Measurements from ENCODE around the gene SNAI3. TPM values are rescaled to one million over a fixed set of nuclear protein-coding genes. Genes with fewer than 3 reads are reported as not detected.

SNAI3 gene
- total RNA-seq, 1 experiment from 2014 or later: 2.2 TPM

DNA sequence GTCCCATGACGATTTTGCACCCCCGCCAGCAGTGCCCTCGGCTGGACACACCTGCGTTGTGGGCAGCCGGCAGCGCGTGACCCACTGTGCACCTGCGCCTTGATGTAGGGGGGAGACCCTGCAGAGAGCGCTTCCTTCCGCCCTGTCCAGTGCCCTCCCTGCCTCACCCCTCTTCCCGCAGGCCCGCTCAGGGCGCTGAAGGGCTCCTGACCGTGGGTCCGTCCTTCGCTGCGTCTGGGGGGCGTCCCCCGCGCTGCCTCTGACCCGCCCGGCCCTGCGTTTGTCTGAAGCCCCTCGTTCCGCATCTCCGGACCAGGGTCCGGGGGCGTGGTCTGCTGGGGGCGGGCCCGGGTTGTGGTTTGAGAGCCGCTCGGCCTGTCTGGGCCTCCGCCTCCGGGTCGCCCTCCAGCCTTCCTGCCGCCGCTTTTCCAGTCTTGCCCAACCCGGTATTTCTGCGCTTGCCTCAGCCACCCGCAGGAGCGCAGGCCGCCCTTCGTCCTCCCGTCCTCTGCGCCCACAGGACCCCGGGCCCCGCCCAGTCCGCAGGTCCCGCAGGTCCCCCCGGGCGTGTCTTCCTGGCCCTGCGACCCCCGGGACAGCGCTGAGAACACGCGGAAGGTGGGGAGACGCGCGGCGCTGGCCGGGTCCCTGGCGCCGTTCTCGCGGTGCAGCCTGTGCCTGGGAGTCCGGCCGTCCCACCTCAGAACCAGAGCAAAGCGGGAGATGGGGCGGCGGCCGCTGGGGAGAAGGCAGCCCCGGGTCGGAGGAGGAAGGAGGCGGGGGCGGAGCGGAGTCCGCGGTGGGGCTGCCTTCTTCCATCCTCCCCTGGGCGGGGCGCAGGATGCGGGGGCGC is 51.9 kb downstream of the SNAI3 start:
- H3K27me3 ChIP-seq (ENCODE audit: insufficient read depth, low read length): no peaks in the 10 kb centered on the region
- ATAC-seq (peak; percentile 0; the same call in 1 of the 2 replicates), DNase-seq (ENCODE audit: low read depth, low spot score) (no peak)
- no TSS peak for BruUV-seq (replicated peaks)
- peaks cover 5 to 27% of the 10 kb centered on the region in 2 experiments; a peak in 2 of 4 replicates for H3K4me1 ChIP-seq (ENCODE audit: control insufficient read depth in 1 of 2, insufficient read depth in 2 of 2, low read length in 2 of 2)
- TF ChIP-seq FOSL1 (IDR thresholded peaks at IDR 0.05; ENCODE audit: low read depth) (no peak), POLR2A (IDR thresholded peaks at IDR 0.05; ENCODE audit: borderline replicate concordance, extremely low read depth, insufficient read depth, insufficient read length) (no peak), SP1 (IDR thresholded peaks at IDR 0.05; ENCODE audit: low read depth) (no peak), CEBPB (IDR thresholded peaks at IDR 0.05; ENCODE audit: low read depth) (no peak), JUND (IDR thresholded peaks at IDR 0.05) (no peak), RAD21 (IDR thresholded peaks at IDR 0.05; ENCODE audit: low read depth) (no peak), EZH2phosphoT487 (IDR thresholded peaks at IDR 0.05; ENCODE audit: borderline replicate concordance) (no peak)
- TF ChIP-seq, protein P1, sequence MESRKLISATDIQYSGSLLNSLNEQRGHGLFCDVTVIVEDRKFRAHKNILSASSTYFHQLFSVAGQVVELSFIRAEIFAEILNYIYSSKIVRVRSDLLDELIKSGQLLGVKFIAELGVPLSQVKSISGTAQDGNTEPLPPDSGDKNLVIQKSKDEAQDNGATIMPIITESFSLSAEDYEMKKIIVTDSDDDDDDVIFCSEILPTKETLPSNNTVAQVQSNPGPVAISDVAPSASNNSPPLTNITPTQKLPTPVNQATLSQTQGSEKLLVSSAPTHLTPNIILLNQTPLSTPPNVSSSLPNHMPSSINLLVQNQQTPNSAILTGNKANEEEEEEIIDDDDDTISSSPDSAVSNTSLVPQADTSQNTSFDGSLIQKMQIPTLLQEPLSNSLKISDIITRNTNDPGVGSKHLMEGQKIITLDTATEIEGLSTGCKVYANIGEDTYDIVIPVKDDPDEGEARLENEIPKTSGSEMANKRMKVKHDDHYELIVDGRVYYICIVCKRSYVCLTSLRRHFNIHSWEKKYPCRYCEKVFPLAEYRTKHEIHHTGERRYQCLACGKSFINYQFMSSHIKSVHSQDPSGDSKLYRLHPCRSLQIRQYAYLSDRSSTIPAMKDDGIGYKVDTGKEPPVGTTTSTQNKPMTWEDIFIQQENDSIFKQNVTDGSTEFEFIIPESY (IDR thresholded peaks at IDR 0.05; ENCODE audit: extremely low read depth, insufficient replicate concordance, low read length): no peak
- TF ChIP-seq, protein P2, sequence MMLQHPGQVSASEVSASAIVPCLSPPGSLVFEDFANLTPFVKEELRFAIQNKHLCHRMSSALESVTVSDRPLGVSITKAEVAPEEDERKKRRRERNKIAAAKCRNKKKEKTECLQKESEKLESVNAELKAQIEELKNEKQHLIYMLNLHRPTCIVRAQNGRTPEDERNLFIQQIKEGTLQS (IDR thresholded peaks at IDR 0.05): no peak
- CTCF ChIA-PET: interaction anchor here (1.2 kb wide), 1 partner anchor 15 kb away, joined by 5 read pairs; no protein-coding TSS in a partner anchor
- no peaks in the 10 kb centered on the region for H4K20me1 ChIP-seq (ENCODE audit: insufficient read depth)
- no peaks in the 10 kb centered on the region for H3K9me3 ChIP-seq (ENCODE audit: control insufficient read depth in 1 of 2, insufficient read depth in 1 of 2, low read depth in 1 of 2, low read length in 2 of 2)
- POLR2A ChIA-PET: no interaction called here
- peaks cover 23 to 26% of the 10 kb centered on the region in 2 experiments; a peak in 3 of 4 replicates for H3K36me3 ChIP-seq (ENCODE audit: control insufficient read depth in 1 of 2, insufficient read depth in 2 of 2, low read length in 2 of 2)
- intact Hi-C loops (cut with micrococcal nuclease): no loop called here
- H3K9ac ChIP-seq (ENCODE audit: low read length): no peak overlapping the region
- no peak overlapping the region for H3K4me3 ChIP-seq (replicated peaks in 1 of 2; ENCODE audit: low read depth in 1 of 2, low read length in 2 of 2)
- no peak overlapping the region for H2AFZ ChIP-seq (ENCODE audit: low read depth, low read length, poor library complexity, severe bottlenecking)
- H3K79me2 ChIP-seq (ENCODE audit: insufficient read depth, low read length): no peaks in the 10 kb centered on the region
- H3K27ac ChIP-seq (ENCODE audit: low read depth, low read length): no peak overlapping the region
- RAD21 ChIA-PET (ENCODE audit: low non-redundant PET in 1 of 2, low total read pairs in 2 of 2, uncharacterized antibody in 2 of 2, unreplicated experiment in 2 of 2): no interaction called here
- H3K4me2 ChIP-seq (ENCODE audit: low read length): no peak overlapping the region
- H3K9me2 ChIP-seq (ENCODE audit: insufficient read depth): no peaks in the 10 kb centered on the region
